Neural progenitor cell (in vitro differentiated cells): ENCODE results near the gene CTTN.

ENCODE experiments used
- EZH2 ChIP-seq: fragments of 200-600 bp; sonication (generic); IDR thresholded peaks from 2 replicates; pipeline ENCODE4 v1.6.1; 2017; ENCODE audit warnings: antibody characterized with exemption, mild to moderate bottlenecking, moderate library complexity
- TF ChIP-seq, protein P1 (sequence below): fragments of 200-600 bp; sonication (generic); IDR thresholded peaks from 2 replicates; pipeline ENCODE4 v1.5.1; 2017; ENCODE audit warnings: antibody characterized with exemption, mild to moderate bottlenecking

DNA sequence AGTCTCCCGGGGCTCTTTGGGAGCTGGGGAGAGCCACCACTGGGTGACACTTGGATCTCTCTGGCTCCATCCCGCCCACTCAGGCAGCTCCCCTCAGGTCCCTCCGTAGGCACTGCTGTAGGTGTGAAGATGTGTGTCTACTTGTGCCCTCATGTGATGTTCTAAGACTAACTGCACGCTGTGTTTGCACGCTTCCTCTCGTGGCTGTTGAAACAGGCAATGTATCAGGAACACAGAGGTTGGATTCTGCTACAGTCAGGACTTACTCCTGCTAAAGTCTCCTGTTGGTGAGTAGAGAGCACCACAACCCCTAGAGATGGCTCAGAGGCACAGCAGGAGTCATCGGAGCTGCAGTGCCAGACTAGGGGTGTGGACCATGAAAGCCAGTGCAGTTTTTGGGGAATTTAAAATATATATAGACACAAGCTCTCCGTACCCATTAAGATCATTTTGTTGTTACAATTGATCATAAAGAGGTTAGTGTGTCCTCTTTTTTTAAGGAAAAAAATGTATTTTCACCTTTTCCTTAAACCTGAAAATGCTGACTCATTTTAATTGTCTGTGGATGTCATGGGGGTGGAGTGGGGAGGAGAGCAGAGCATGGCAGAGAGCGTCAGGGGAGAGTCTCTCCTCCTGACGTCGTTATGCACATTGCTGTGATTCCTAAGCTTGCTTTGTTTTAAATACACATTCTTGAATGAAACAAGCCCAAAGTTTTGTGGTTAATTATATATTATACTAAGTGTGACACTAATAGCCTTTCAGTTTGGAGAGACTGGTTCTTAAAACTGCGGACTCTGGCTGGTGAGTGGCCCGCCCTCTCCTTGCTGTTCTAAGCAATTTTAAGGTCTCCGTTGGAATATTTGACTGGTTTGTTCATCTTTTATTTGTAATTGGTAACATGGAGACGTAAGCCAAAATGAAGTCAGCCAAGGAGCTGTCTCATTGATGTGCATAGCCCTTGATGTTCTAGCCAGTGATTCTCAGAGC is 16.2 kb upstream of the CTTN start:
- TF ChIP-seq, protein P1, sequence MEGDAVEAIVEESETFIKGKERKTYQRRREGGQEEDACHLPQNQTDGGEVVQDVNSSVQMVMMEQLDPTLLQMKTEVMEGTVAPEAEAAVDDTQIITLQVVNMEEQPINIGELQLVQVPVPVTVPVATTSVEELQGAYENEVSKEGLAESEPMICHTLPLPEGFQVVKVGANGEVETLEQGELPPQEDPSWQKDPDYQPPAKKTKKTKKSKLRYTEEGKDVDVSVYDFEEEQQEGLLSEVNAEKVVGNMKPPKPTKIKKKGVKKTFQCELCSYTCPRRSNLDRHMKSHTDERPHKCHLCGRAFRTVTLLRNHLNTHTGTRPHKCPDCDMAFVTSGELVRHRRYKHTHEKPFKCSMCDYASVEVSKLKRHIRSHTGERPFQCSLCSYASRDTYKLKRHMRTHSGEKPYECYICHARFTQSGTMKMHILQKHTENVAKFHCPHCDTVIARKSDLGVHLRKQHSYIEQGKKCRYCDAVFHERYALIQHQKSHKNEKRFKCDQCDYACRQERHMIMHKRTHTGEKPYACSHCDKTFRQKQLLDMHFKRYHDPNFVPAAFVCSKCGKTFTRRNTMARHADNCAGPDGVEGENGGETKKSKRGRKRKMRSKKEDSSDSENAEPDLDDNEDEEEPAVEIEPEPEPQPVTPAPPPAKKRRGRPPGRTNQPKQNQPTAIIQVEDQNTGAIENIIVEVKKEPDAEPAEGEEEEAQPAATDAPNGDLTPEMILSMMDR = no peak
- TF ChIP-seq EZH2 = no peak
